HEK293 (cell line): ENCODE data around the gene SCN10A.

Experiments
- PATZ1 ChIP-seq: fragments of 450-650 bp; formaldehyde crosslinking; IDR thresholded peaks from 2 replicates; pipeline ENCODE4 v1.5.1; 2016; ENCODE audit warnings: missing biosample characterization, missing genetic modification characterization
- ZNF121 ChIP-seq: fragments of 450-650 bp; formaldehyde crosslinking; IDR thresholded peaks from 2 replicates; pipeline ENCODE4 v1.5.1; 2016; ENCODE audit warnings: missing biosample characterization, missing genetic modification characterization
- ZNF292 ChIP-seq: fragments of 450-650 bp; formaldehyde crosslinking; IDR thresholded peaks from 2 replicates; pipeline ENCODE4 v1.5.1; 2016; ENCODE audit warnings: low read depth, missing biosample characterization, missing genetic modification characterization, borderline replicate concordance
- TF ChIP-seq, protein P1 (sequence below): fragments of 450-650 bp; formaldehyde crosslinking; IDR thresholded peaks from 2 replicates; pipeline ENCODE4 v1.5.1; 2016; ENCODE audit warnings: missing biosample characterization, missing genetic modification characterization

DNA sequence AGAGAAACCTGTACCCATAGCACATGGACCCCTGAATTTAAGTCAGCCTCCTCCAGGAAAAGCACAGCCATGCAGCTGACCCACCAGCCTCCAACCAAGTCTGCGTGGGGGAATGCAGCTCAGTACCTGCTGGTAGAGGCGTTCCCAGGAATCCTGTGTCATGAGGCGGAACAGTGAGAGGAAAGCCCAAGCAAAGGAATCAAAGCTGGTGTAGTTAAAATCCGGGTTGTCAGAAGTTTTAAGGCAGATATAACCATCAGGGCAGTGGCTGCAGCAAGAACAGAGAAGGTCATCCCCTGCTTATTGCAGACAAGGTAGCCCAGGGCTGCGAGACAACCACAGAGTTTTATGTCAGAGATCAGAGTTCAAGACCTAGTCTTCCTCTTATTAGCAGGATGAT is 59.1 kb downstream of the SCN10A start:
- TF ChIP-seq PATZ1 (no peak), ZNF121 (tag by site-specific recombination) (no peak), ZNF292 (tag by site-specific recombination) (no peak)
- TF ChIP-seq, protein P1, sequence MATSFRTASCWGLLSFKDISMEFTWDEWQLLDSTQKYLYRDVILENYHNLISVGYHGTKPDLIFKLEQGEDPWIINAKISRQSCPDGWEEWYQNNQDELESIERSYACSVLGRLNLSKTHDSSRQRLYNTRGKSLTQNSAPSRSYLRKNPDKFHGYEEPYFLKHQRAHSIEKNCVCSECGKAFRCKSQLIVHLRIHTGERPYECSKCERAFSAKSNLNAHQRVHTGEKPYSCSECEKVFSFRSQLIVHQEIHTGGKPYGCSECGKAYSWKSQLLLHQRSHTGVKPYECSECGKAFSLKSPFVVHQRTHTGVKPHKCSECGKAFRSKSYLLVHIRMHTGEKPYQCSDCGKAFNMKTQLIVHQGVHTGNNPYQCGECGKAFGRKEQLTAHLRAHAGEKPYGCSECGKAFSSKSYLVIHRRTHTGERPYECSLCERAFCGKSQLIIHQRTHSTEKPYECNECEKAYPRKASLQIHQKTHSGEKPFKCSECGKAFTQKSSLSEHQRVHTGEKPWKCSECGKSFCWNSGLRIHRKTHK = no peak
